ENCODE measurements around the gene CCDC17.
"Not testable (repeated sequence)": the region's sequence is repeated elsewhere in the genome, so short reads cannot be mapped to it uniquely, and the experiment has no call there.

The CCDC17 gene

GRCh38 chr1:45621895-45622523, 1.8 kb downstream of the CCDC17 start:
- DNase-seq: no peak

- no peak for DNase-seq
Observed at GRCh38 chr1:45621501-45621836, 2.4 kb downstream of the CCDC17 start.

GRCh38 chr1:45620588-45621500, 3.0 kb downstream of the CCDC17 start:
- no peak for DNase-seq

- DNase-seq: no peak
Observed at GRCh38 chr1:45619149-45619921, 4.5 kb downstream of the CCDC17 start.

- DNase-seq: no peak
Observed at GRCh38 chr1:45617618-45618017, 6.2 kb downstream of the CCDC17 start.

- no peak for DNase-seq
Observed at GRCh38 chr1:45615885-45616284, 8.0 kb downstream of the CCDC17 start.

GRCh38 chr1:45612941-45613579, 10.8 kb downstream of the CCDC17 start:
- no peak for DNase-seq

- no peak for DNase-seq
Observed at GRCh38 chr1:45610589-45611226, 13.1 kb downstream of the CCDC17 start.

GRCh38 chr1:45608175-45609156, 15.4 kb downstream of the CCDC17 start:
- DNase-seq: no peak

- DNase-seq: no peak
Observed at GRCh38 chr1:45607404-45608074, 16.3 kb downstream of the CCDC17 start.

GRCh38 chr1:45604239-45604638, 19.6 kb downstream of the CCDC17 start:
- no peak for DNase-seq

- not testable (repeated sequence) for DNase-seq
Observed at GRCh38 chr1:45596765-45597164, 27.1 kb downstream of the CCDC17 start.

GRCh38 chr1:45594412-45594811, 29.4 kb downstream of the CCDC17 start:
- DNase-seq: no peak

GRCh38 chr1:45589861-45590260, 34.0 kb downstream of the CCDC17 start:
- DNase-seq: no peak

- no peak for DNase-seq
Observed at GRCh38 chr1:45586769-45587168, 37.1 kb downstream of the CCDC17 start.

GRCh38 chr1:45585496-45586075, 38.3 kb downstream of the CCDC17 start:
- no peak for DNase-seq

GRCh38 chr1:45585110-45585426, 38.8 kb downstream of the CCDC17 start:
- no peak for DNase-seq

GRCh38 chr1:45584351-45585109, 39.3 kb downstream of the CCDC17 start:
- peak; percentile 82 for DNase-seq

GRCh38 chr1:45583666-45584350, 40.0 kb downstream of the CCDC17 start, which contains the start of gene NASP:
NASP (plus strand) TSS chr1:45584041; CDS start chr1:45584147, 106 bp downstream.
- DNase-seq: peak; percentile 88

All from effector CD4-positive, alpha-beta T cell (primary cell).